OCI-LY7 (cell line): ENCODE measurements around the gene CDYL. TPM values are rescaled to one million over a fixed set of nuclear protein-coding genes. Genes with fewer than 3 reads are reported as not detected.

Source experiments
- BruUV-seq: library from RNA; stranded (reverse); fragments of 400-500 nt; replicated peaks from 2 replicates; lab custom pipeline; 2021; lab: Mats Ljungman, UMichigan
- CTCF ChIA-PET: fragments of 300-600 bp; sonication (Branson Sonifier 250); formaldehyde crosslinking; loops from one replicate; lab custom pipeline; 2022; ENCODE audit warnings: antibody characterized with exemption; ENCODE audit not compliant: unreplicated experiment; lab: Charles Lee
- POLR2A ChIA-PET: fragments of 300-600 bp; sonication (Branson Sonifier 250); formaldehyde crosslinking; loops from one replicate; lab custom pipeline; 2022; ENCODE audit warnings: antibody characterized with exemption; lab: Charles Lee
- DNase-seq: peaks from one replicate; pipeline ENCODE4 v3.0.0-alpha.2; 2015; ENCODE audit warnings: low spot score
- H2AFZ ChIP-seq: fragments of 200-600 bp; sonication (generic), shearing (Covaris generic); 2 replicates; pipeline ENCODE4 v1.6.1; 2014; ENCODE audit warnings: mild to moderate bottlenecking, antibody characterized with exemption, low read length, moderate library complexity
- H3K27ac ChIP-seq: fragments of 200-600 bp; sonication (generic); 2 replicates; pipeline ENCODE4 v1.5.1; 2014; ENCODE audit warnings: mixed run types, low read depth, mild to moderate bottlenecking, moderate library complexity, low read length, inconsistent platforms; ENCODE audit not compliant: poor library complexity, severe bottlenecking
- H3K36me3 ChIP-seq: fragments of 200-600 bp; sonication (generic); 2 replicates; pipeline ENCODE4 v1.6.1; 2014; ENCODE audit warnings: mild to moderate bottlenecking, antibody characterized with exemption, low read length, moderate library complexity, mixed read lengths; ENCODE audit not compliant: insufficient read depth
- H3K4me1 ChIP-seq: fragments of 200-600 bp; sonication (generic); 2 replicates; pipeline ENCODE4 v1.5.1; 2014; ENCODE audit warnings: mild to moderate bottlenecking, low read length; ENCODE audit not compliant: insufficient read depth, poor library complexity, severe bottlenecking
- H3K4me2 ChIP-seq: fragments of 200-600 bp; sonication (generic); 2 replicates; pipeline ENCODE4 v1.6.1; 2014; ENCODE audit warnings: mild to moderate bottlenecking, low read length
- H3K4me3 ChIP-seq: fragments of 200-600 bp; sonication (generic); 2 replicates; pipeline ENCODE4 v1.5.1; 2014; ENCODE audit warnings: mild to moderate bottlenecking, low read depth, low read length; ENCODE audit not compliant: poor library complexity, severe bottlenecking
- H3K79me2 ChIP-seq: fragments of 200-600 bp; sonication (generic); 2 replicates; pipeline ENCODE4 v1.6.1; 2016; ENCODE audit warnings: low read depth, mild to moderate bottlenecking, low read length, moderate library complexity, mixed read lengths; ENCODE audit not compliant: insufficient read depth
- H3K9me2 ChIP-seq: fragments of 200-600 bp; sonication (generic); 2 replicates; pipeline ENCODE4 v1.6.1; 2016; ENCODE audit warnings: mild to moderate bottlenecking, low read length, mixed read lengths; ENCODE audit not compliant: insufficient read depth
- H3K9me3 ChIP-seq: fragments of 200-600 bp; sonication (generic); 2 replicates; pipeline ENCODE4 v1.6.1; 2014; ENCODE audit warnings: mild to moderate bottlenecking, mixed run types, low read length, mixed read lengths
- H4K20me1 ChIP-seq: fragments of 200-600 bp; sonication (generic); 2 replicates; pipeline ENCODE4 v1.6.1; 2014; ENCODE audit warnings: mild to moderate bottlenecking, antibody characterized with exemption, low read length, moderate library complexity, mixed read lengths; ENCODE audit not compliant: insufficient read depth
- CTCF ChIP-seq: fragments of 200-600 bp; sonication (generic); conservative IDR thresholded peaks from 2 replicates; pipeline ENCODE4 v1.5.1; 2014; ENCODE audit warnings: mild to moderate bottlenecking, antibody characterized with exemption, low read length, moderate library complexity, mixed read lengths
- EZH2phosphoT487 ChIP-seq: fragments of 200-600 bp; sonication (generic); IDR thresholded peaks from 2 replicates; pipeline ENCODE4 v1.6.1; 2018; ENCODE audit warnings: low read depth, borderline replicate concordance, mild to moderate bottlenecking, mixed run types, antibody characterized with exemption, low read length, moderate library complexity, mixed read lengths
- intact Hi-C: fragments of 100-400 bp; cut with micrococcal nuclease; formaldehyde crosslinking; loops from one replicate; pipeline ENCODE4 v1.10.0; 2022; ENCODE audit not compliant: unreplicated experiment
- total RNA-seq, 2 experiments: library from RNA; depleted of rRNA in 1 of 2; stranded (reverse); fragments of >200 nt in 1 of 2; shearing (Covaris generic) in 1 of 2; gene quantifications; 2 replicates each; pipeline ENCODE4 v1.2.3, GENCODE V29; 2014 to 2022

Gene CDYL
- total RNA-seq, 2 experiments from 2014 or later: 33.6 to 76.4 TPM

- H3K4me2 ChIP-seq: no peak overlapping the region
- ChIA-PET POLR2A (interaction anchor here (0.6 to 0.7 kb wide), 2 partner anchors 22 to 1605 kb away, joined by 3 to 4 read pairs; no protein-coding TSS in a partner anchor), CTCF (no interaction called here)
- H3K36me3 ChIP-seq: peaks cover 22% of the 10 kb centered on the region
- H2AFZ ChIP-seq: no peak overlapping the region
- no peaks in the 10 kb centered on the region for H3K9me3 ChIP-seq
- peaks cover 8% of the 10 kb centered on the region for H3K4me1 ChIP-seq
- H3K79me2 ChIP-seq: no peaks in the 10 kb centered on the region; the same call in 1 of the 2 replicates
- H3K9me2 ChIP-seq: no peaks in the 10 kb centered on the region
- no peak for DNase-seq
- no peak overlapping the region for H3K27ac ChIP-seq
- TF ChIP-seq EZH2phosphoT487: no peak
- TF ChIP-seq CTCF: no peak
- no TSS peak for BruUV-seq
- intact Hi-C loops: no loop called here
- no peaks in the 10 kb centered on the region for H4K20me1 ChIP-seq
- no peak overlapping the region for H3K4me3 ChIP-seq
These were observed 223.4 kb downstream of the CDYL start for GRCh38 chr6:4999586-4999985.

GRCh38 chr6:5003604-5004372, 227.6 kb downstream of the CDYL start, which contains the start of gene RPP40:
Gene RPP40, minus strand, starts transcription at chr6:5004037. Its CDS starts 35 bp downstream, at chr6:5004002.
- H3K27ac ChIP-seq: peak within 1 kb of the TSS; percentile 61
- BruUV-seq: no TSS peak
- ChIA-PET POLR2A (interaction anchor here (0.6 to 1.4 kb wide), 7 partner anchors 10 to 1671 kb away, joined by 3 to 8 read pairs (median 4); a partner anchor contains a TSS), CTCF (interaction anchor here (0.6 to 0.7 kb wide), 2 partner anchors 21 to 983 kb away, joined by 5 to 6 read pairs; a partner anchor contains a TSS)
- peak within 1 kb of the TSS; percentile 96 for H3K4me2 ChIP-seq
- no peaks in the 10 kb centered on the region for H4K20me1 ChIP-seq
- H3K79me2 ChIP-seq: no peaks in the 10 kb centered on the region; the same call in 1 of the 2 replicates
- peaks cover 11% of the 10 kb centered on the region for H3K4me1 ChIP-seq
- peak within 1 kb of the TSS; percentile 98 for H2AFZ ChIP-seq
- H3K9me2 ChIP-seq: no peaks in the 10 kb centered on the region
- TF ChIP-seq CTCF (peak; percentile 83), EZH2phosphoT487 (no peak)
- intact Hi-C loops: loop anchor here (5.0 kb wide), 1 partner anchor 226 kb away; the partner anchor contains the start of gene CDYL
- H3K36me3 ChIP-seq: peaks cover 17% of the 10 kb centered on the region
- H3K4me3 ChIP-seq: peak within 1 kb of the TSS; percentile 79
- no peaks in the 10 kb centered on the region for H3K9me3 ChIP-seq
- DNase-seq: peak; percentile 97
